Cardiac septum (tissue), 1 donor: ENCODE data around the gene TBC1D12. TPM values are rescaled to one million over a fixed set of nuclear protein-coding genes. Genes with fewer than 3 reads are reported as not detected.

Source experiments
- DNase-seq: peaks from one replicate; pipeline ENCODE4 v3.0.0-alpha.2; 2020; ENCODE audit warnings: low spot score
- intact Hi-C: fragments of 100-400 bp; cut with DNase I; formaldehyde crosslinking; loops from one replicate; pipeline ENCODE4 v1.14.0; 2022
- total RNA-seq: library from RNA; stranded (reverse); fragmentation: NEBNext Ultra II Directional; extraction: Animal tissue kit (Norgen Biotek cat#: 25700); gene quantifications from one replicate; pipeline ENCODE4 v1.2.1, GENCODE V29; 2021
- donor health status: DM: no; HTN: no; CAD: no.

TBC1D12 gene
- total RNA-seq, 1 donor from 2014 or later, result 6.3 TPM

DNA sequence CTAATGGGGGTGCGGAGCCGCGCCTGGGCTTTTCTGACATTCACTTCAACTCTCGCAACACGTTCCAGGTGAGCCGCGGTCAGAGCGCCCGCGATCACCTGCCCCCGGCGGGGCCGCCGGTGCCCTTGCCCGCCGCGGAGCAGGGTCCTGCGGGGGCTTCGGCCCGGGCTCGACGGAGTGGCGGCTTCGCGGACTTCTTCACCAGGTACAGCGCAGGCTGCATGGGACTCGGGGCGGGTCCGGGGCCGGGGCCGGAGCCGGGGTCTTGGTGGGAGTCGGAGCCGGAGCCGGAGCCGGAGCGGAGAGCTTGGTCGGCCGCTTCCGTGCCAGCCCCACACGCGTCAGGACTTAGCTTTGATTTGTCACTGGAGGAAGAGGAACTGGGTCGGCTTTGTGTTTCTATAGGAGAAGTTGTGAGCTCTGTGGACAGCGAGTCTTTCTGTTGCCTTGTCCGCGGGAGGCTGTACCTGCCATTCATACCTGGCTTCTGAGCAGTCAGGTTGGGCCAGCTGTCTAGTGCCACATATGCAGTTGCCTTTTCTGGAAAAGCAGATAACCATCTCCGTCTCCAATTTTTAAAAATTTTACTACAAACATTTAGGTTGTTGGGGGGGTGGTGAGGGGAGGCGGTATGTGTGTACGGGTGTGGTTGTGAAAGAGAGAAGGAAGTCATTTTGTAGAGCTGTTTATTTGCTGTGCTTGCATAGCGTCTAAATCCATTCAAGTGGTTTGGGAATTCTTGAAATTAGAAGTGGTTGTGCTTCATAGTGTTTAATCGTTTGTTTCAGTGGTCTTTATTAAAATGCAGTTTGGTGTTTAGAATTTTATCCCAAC is 1.3 kb downstream of the TBC1D12 start:
- intact Hi-C loops, result loop anchor here (5.0 kb wide), 1 partner anchor 39 kb away; no protein-coding TSS in a partner anchor
- DNase-seq, result no peak

DNA sequence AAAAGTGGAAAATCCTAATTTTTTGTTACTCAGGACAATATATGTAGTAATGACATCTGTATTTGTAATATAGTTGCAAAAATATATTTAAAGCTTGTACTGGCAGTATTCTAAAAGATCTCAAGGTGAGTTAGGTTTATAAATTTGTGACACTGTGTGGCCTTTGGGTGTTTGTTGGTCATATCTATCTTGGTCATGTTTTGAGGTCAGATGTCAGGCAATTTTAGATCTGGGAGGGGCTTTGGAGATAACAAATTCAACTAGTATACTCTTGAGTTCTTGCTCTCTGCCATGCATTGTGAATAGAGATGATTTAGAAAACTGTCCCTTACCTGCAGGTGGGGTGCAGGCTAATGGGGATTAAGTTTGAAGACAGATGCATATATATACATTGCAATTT is 3.1 kb downstream of the TBC1D12 start:
- no peak for DNase-seq
- intact Hi-C loops, result no loop called here

DNA sequence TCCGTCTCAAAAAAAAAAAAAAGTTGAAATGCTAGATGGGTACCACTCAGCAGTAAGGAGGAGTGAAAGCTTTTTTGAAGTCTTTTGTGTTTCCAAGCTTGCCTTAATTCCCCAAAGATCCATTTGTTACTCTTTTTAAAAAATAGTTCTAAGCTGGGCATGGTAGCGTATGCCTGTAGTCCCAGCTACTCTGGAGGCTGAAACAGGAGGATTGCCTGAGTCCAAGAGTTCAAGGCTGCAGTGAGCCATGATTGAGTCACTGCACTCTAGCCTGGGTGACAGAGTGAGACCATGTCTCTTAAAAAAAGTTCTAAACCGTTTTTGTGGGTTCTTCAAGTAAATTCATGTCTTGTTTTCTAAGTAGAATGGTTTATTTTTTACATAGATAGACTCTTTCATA is 5.3 kb downstream of the TBC1D12 start:
- intact Hi-C loops, result no loop called here
- DNase-seq, result no peak

DNA sequence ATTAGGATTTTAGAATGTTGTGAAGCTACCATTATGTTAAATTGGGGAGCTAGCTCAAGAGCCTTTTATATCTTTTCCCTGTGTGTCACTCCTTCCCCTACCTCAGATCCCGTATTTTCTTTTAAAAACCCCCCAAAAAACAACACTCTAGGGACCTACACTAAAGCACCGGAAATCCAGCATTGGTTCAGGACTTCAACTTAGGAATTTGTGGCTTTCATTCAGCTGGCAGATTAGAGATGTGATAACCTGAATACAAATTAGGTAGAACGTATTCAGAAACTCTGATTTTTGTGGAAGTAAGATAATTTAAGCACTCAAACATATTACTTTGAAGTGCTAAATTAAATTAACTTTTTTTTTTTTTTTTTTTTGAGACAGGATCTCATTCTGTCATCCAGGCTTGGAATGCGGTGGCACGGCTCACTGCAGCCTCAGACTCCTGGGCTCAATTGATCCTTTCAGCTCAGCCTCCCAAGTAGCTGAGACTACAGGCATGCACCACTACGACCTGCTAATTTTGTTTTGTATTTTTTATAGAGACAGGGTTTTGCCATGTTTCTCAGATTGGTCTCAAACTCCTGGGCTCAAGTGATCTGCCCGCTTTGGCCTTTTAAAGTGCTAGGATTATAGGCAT is 6.8 kb downstream of the TBC1D12 start:
- intact Hi-C loops, result no loop called here
- DNase-seq, result no peak

DNA sequence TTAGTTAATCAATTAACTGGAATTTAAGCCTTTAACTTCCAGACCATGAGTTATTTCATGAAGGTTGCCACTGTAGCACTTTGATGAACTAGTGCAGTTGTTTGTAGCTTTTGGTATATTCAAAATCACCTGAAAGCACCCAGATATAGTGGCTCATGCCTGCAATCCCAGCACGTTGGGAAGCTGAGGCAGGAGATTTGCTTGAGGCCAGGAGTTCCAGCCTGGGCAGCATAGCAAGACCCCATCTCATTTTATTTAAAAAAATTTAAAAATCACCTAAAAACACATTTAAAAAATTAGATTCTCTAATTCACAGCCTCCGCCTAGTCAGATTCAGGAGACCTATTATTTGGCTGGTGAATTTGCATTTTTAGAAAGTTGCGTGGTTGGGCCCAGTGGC is 9.0 kb downstream of the TBC1D12 start:
- no peak for DNase-seq

DNA sequence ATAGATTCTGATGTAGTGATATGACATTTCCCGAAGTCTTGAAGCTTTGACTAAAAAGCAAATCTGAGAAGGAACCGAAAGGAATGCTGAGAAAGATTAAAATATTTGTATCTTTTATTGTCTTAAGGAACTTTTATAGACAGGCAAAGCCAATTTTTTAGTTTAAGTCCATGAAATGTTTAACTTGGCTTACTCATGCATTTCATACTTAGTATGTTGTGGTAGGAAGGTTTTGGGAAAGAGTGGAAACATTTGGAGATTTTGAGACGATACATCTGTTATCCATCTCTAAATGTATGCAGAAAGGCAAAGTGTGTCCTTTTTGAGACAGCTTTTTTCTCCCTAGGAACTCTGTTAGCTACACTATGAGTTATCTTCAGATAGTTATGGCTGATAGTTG is 10.1 kb downstream of the TBC1D12 start:
- no peak for DNase-seq
- intact Hi-C loops, result no loop called here

More for the DNA sequence above, 9.0 kb downstream of the TBC1D12 start:
- intact Hi-C loops, result no loop called here

DNA sequence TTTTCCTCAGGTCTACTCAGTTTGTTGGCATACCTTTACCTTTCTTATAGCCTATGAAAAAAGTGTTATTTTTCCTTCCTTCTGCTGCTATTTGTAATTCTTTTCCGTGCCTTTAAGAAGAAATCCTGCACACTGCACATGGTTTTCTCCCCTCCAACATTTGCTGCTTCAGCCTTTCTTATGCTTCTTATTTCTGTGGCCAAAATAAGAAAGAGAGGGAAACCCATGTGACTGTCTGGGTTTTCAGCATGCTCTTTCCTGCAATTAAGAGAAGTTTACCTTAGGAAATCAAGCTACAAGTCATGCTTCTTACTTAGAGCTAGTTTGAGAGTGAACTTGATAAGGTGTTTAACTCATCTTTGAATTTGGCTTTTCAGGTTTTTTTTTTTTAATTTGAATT is 11.0 kb downstream of the TBC1D12 start:
- intact Hi-C loops, result no loop called here
- DNase-seq, result no peak

DNA sequence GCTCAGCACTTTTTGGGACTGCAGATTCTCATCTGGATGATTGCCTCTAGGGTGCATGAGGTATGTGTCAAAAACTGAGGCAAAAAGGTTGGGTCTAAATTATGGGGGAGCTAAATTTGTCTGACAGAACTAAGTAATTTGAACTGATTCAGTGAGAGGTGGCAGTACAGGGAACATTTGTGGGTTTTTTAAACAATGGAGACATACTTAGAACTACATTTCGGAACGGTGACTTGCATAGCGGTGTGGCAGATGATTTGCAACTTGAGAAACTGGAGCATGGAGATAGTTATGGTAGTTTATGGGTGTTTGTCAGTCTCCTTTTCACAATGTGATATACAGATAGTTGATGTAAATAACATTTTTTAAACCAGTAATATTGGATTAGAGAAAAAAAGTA is 14.6 kb downstream of the TBC1D12 start:
- intact Hi-C loops, result no loop called here
- DNase-seq, result no peak

DNA sequence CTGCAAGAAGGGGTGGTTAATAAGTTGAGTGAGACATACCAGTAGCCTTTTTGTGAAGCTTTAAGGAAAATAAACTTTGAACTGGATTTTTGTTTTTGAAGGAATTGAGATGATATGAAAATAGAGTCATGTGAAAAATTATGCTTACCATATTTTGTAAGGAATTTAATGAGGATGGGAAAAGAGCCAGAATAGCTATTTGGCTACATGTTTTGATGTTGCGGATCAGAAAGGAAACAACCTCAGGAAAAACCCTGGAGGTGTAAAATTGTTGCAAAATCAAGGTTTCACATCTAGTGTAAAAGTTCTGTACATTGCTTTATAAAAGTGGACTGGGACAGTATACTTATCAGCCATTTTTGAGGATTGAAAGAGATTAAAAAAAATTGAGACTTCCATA is 15.0 kb downstream of the TBC1D12 start:
- DNase-seq, result no peak
- intact Hi-C loops, result no loop called here

DNA sequence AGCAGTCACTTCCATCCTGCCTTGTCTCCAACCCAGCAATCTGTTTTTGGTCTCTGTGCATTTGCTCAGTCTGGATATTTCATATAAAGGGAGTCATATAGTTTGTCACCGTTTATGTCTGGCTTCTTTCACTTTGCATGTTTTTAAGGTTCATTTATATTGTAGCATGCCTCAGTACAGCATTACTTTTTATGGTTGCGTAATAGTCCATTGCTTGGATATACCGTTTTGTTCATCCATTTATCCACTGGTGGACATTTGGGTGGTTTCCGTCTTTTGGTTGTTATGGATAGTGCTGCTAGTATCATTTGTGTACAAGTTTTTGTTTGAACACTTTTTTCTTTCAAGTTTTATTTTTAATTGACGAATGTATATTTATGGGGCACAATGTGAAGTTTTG is 18.2 kb downstream of the TBC1D12 start:
- no peak for DNase-seq
- intact Hi-C loops, result no loop called here

DNA sequence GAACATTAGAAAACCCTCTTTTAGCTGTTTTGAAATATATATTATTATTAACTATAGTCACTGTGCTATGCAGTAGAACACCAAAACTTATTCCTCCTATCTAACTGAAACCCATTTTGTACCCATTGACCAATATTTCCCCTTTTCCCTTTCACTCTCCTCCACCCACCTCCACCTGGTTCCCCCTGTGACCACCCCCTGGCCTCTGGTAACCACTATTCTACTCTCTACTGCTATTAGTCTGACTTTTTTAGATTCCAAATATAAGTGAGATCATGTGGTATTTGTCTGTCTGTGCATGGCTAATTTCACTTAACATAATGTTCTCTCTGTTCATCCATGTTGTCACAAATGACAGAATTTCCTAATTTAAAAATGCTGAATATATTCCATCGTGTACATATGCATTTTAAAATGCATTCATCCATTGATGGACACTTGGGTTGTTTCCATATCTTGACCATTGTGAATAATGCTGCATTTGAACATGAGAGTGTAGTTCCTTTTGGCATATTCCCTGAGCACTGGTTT is 18.7 kb downstream of the TBC1D12 start:
- intact Hi-C loops, result no loop called here
- DNase-seq, result no peak

DNA sequence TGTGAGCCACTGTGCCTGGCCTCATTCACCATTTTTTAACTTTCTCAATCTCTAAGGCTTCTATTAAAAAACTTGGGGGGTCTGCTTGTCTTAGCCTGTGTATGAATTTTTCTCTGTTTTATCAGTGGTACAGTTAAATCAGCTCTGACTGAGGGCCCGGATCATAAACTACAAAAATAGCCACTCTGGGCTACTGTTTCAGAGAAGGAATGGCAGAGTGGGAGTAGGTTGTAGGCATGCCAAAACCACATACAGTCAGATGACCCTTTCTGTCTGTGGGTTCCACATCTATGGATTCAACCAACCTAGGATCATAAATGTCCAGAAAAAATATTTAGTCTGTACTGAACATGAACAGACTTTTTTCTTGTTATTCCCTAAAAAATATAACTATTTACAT is 21.3 kb downstream of the TBC1D12 start:
- DNase-seq, result no peak
- intact Hi-C loops, result no loop called here

DNA sequence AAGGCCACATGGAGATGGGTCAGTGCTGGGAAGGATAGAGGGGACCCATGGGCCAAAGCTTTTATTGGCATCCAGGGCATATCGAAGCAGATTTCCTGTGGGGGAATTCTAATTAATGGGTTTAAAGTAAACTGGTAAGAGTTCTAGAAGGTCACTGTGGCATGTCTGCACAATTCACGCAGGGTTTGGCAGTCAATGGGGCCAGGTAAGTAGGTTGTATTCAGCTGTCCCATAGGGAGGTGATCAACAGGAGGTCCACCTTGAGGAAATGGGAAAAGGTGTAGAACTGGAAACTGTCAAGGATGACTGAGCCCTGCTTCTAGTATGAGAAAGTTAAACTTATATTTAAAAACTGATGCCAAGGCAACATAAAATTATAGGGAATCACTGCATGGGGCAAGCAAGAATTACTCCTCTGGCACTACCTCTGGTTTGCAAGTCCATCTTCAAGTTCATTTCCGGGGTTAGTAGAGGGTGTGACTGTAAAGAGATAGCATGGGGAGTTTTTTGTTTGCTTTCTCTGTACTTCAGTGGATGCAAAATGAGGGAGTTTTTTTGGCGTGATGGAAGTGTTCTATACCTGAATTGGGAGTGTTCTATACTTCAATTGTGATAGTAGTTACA is 22.5 kb downstream of the TBC1D12 start:
- intact Hi-C loops, result no loop called here
- DNase-seq, result no peak

DNA sequence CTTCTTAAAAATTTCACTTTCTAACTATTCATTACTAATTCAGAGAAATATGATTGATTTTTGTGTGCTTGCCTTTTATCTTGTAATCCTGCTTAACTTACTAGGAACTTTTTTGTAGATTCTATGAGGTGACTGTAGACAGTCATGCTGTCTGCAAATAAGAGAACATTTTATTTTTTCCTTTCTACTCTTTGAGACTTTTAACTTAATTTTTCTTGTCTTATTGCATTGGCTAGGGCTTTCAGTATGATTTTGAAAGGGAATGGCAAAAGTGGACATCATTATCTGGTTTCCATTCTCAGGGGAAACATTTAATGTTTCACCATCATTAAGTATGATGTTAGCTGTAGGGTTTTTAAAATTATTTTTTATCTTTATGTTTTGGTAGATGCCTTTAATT is 23.6 kb downstream of the TBC1D12 start:
- no peak for DNase-seq
- intact Hi-C loops, result no loop called here

DNA sequence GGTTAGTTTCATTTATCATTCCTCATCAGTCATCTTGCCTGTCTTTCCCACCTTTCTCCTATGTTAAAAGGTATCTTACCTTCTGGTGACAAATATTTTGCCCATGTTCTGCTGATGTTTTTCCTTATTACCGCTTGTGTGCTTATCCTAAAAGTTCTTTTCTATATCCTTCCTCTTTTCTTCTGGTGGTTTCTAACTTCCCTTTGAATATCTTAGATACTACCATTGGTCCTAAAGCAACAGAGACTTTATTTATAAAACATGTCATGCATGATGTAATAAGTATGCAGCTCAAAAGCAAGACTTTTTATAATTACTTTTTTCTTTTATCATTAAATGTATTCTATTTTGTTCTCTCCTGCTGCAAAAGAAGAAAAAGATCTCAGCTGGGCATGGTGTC is 24.8 kb downstream of the TBC1D12 start:
- no peak for DNase-seq
- intact Hi-C loops, result no loop called here

DNA sequence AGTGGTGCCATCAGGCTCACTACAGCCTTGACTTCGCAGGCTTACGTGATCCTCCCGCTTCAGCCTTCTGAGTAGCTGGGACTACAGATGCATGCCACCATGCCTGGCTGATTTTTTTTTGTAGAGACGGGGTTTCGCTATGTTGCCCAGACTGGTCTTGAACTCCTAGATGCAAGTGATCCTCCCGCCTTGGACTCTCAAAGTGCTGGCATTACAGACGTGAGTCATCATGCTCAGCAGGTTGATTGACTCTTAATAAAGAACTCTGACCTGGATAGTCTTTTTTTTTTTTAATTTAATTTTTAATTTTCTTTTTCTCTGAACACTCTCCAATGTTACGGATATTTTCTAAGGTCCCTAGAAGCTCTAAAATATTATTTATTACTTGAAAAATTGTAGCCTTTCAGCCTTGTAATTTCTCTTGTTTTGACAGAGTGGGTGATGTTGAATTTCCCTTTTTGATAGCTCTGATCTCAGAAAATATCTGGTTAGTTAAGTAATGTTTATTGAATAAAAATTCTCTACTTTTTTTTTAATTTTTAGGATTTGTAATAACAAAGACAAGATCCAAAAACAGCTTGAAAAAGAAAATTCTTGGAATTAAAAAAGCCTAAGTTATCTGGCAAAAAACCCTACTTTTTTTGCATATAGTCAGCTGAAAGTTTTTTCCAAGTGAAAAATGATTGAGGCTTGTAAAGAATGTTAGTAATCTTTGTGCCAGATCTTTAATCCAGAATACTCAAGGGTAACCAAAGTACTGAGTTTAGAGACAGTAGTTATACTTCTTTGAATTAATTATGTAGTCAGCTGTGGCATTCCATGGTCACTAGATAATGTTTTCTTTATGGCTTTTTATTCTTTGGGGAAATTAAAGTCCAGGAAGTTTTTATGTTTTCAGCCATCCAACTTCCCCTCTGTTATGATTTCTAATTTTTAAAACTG is 26.7 kb downstream of the TBC1D12 start:
- intact Hi-C loops, result no loop called here
- DNase-seq, result no peak

DNA sequence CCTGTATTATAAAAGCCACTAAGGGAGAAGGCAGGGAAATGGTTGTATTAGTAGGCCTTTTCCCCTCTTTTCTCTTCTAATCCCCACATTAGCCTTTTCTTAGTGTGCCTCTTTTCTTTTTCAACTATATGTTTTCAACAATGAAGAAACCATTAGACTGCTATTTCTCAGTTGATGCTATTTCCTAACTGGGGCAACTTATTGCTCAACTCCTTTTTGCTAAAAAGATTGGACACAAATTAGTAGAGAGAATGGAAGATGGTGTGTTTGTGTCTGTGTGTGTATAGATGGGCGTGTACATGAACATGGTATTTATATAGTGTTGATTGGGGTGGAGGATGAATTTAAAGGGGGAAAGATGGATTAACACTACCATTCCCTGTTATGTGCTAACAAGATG is 28.4 kb downstream of the TBC1D12 start:
- intact Hi-C loops, result no loop called here
- DNase-seq, result no peak

DNA sequence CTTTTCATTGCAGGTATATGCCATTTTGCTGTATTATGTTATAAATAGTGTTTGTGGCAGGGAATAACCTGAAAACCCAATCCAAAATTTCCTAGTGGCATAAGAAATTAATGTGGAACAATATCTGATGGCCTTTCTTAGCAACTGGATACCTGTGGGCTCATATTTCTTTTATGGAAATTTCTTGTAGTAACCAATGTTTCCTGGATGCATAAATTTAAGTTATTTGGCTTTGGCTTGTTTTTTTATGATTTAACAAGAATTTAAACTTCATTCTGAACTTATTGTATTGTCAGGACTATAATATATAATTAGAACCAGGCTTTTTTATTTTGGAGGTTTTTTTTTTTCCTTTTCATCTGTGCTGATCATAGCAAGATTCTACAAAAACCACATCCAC is 30.1 kb downstream of the TBC1D12 start:
- no peak for DNase-seq
- intact Hi-C loops, result no loop called here

DNA sequence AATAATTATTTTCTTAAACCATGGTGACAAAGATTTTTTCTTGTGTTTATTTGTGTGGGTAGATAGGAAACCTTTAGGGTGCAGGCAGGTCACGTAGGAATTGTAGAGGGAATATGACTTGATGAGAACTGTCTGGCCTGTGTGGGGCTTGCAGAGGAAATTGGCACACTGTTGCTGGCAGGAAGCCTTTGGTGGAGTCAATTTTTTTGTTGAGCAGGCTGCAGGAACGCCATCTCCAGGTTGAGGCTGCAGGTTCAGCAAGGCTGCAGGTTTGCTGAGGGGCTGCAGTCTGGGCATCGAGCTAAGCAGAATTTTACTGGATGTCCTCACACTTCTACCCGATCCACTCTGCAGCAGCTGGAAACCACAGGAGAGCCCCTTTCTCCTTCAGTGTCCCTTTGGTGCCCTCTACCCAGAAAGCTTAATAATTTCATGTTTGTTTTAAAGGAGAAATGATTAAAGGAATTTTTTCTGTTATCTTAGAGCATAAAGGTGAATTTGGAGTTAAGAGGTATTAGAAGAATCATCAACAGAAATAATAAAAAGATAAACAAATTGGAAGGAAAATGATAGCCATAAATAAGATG is 37.0 kb downstream of the TBC1D12 start:
- DNase-seq, result no peak
- intact Hi-C loops, result no loop called here
